GM21576 (cell line): Measurements from ENCODE around the gene MBD3L1.

Experiments used
- ATAC-seq: cut with Tn5 transposase; IDR thresholded peaks from one replicate; pipeline ENCODE4 v1.9.1; 2021; ENCODE audit warnings: mild to moderate bottlenecking, moderate library complexity; ENCODE audit not compliant: unreplicated experiment

MBD3L1 gene

DNA sequence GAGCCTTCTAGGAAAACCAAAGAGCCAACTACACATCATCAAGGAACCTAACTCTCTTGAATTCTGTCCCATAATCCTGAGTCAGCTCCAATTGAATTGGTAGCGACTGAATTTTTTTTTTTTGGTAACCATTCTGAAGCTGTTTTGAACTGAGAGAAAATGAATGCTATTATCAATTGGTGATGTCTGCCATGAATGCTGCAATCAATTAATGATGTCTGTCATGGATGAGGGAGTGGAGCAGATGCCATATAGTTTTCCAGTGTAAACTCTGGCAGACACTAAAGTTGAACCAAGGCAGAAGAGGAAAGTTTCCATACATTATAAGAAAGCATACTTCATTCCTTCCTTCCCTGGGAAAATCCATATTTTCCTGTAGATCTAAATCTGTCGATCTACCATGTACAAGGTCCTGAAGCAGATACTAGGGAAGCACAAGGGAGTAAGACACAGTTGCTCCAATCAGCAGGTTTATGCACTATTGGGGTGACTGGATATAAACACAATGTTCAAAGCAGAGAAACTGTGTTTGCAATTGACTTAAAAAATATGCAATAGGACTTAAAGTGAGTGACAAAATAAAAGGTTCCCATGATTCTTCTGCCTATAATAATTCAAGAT is 48.8 kb downstream of the MBD3L1 start:
- ATAC-seq: no peak

GRCh38 chr19:8881512-8881911 is 49.3 kb downstream of the MBD3L1 start:
- ATAC-seq: no peak

DNA sequence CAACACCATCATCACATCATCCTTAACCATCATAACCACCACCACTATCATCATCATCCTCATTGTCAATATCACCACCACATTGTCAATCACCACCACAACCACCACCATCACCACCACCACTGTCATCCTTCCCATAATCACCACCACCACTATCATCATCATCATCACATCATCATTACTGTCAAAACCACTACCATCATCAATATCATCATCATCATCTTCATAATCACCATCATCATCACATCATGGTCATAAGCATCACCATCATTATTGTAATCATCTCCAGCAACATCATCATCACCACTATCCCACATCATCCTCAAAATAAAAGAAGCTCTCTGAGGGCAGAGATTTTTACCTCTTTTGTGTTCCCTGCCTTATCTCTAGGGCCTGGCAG is 52.2 kb downstream of the MBD3L1 start:
- ATAC-seq: no peak

DNA sequence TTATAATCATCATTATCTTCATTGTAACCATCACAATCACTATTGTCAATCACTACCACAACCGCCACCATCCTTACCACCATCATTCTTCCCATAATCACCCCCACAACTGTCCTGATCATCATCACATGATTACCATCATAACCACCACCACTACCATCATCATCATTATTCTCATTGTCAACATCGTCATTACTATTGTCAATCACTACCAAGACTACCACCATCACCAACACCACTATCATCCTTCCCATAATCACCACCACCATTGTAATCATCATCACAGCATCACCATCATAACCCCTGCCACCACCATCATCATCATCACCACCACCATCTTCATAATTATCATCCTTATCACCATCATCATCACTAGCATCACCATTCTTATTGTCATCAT is 55.2 kb downstream of the MBD3L1 start:
- no peak for ATAC-seq

GRCh38 chr19:8890260-8890659 is 58.1 kb downstream of the MBD3L1 start:
- no peak for ATAC-seq
